Measurements from ENCODE around the gene CDH4.

The CDH4 gene

GRCh38 chr20:61895016-61895415 lies 643.0 kb downstream of the CDH4 start:
- no peak for DNase-seq (ENCODE audit: low spot score)
- no peaks in the 10 kb centered on the region for H3K36me3 Mint-ChIP-seq (ENCODE audit: low read depth)
- no peak overlapping the region for H3K4me3 Mint-ChIP-seq
- H3K27me3 Mint-ChIP-seq (ENCODE audit: low read depth) = no peaks in the 10 kb centered on the region
- peaks cover 3% of the 10 kb centered on the region for H3K9me3 Mint-ChIP-seq
- H3K4me1 Mint-ChIP-seq (ENCODE audit: low read depth) = no peaks in the 10 kb centered on the region
- no peak overlapping the region for H3K27ac Mint-ChIP-seq

DNA sequence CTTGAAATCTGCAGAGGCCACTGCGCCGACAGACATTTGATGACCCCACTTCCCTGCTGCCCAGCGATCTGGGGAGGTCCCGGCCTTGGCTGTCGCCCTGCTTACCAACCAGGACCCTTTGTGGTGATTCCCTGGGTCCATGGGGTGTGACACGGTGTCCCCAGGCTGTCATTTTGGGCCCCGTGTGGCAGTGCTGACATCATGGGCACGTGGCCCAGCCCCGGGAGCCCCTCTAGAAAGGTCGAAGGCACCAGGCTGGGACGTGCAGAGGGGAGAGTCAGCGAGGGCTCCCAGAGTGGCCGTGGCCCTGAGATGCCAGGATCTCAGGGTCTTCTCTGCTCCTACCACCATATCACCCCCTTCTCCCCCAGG lies 643.6 kb downstream of the CDH4 start:
- Mint-ChIP-seq H3K27ac (no peak overlapping the region), H3K27me3 (ENCODE audit: low read depth) (no peaks in the 10 kb centered on the region), H3K4me3 (no peak overlapping the region), H3K4me1 (ENCODE audit: low read depth) (no peaks in the 10 kb centered on the region), H3K36me3 (ENCODE audit: low read depth) (no peaks in the 10 kb centered on the region), H3K9me3 (no peaks in the 10 kb centered on the region)
- DNase-seq (ENCODE audit: low spot score) = no peak

DNA sequence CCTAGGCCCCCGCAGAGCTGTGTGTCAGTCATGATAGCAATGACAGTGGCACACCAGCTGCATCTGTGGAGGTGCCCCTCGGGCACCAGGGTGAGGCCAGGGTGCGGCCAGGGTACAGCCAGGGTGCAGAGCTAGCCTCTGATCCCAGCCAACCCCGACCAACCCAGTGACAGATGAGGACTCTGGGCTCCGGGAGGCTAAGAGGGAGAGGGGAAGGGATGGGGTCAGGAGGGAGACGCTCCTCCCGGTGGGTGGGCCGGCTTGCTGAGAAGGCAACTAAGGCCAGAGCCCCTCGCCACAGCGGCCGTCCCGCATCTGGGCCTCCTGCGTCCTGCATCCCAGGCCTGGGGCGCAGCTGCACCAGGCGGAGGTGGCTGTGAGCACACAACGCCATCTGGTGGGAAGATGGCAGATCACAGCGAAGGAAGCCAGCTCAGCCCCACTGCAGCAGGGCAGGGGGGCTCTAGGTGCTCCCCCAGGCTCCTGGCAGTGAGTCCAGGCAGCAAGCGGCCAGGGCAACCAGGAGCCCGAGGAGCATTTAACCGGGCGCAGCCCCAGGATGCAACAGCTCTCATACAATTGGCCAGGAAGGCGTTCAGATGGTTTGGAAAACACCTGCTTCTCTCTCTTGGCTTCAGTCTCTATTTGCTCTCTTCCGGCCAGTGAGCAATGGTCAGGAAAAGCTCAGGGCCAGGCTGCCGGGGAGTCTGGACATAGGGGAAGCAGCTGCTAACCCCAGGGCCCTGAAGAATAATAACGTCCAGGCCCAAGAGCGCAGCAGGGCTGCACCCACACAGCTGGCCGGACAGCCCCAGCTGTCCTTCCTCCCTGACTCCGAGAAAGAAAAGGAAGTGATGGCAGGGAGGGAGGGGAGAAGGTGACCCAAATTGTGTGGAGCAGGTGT lies 644.2 kb downstream of the CDH4 start:
- Mint-ChIP-seq H3K4me3 (no peak overlapping the region), H3K4me1 (ENCODE audit: low read depth) (no peaks in the 10 kb centered on the region), H3K27me3 (ENCODE audit: low read depth) (no peaks in the 10 kb centered on the region), H3K9me3 (no peaks in the 10 kb centered on the region), H3K27ac (no peak overlapping the region), H3K36me3 (ENCODE audit: low read depth) (no peaks in the 10 kb centered on the region)
- DNase-seq (ENCODE audit: low spot score) = no peak

GRCh38 chr20:61897401-61898295 lies 645.6 kb downstream of the CDH4 start:
- H3K27me3 Mint-ChIP-seq (ENCODE audit: low read depth) = no peaks in the 10 kb centered on the region

GRCh38 chr20:61898405-61898804 lies 646.3 kb downstream of the CDH4 start:
- Mint-ChIP-seq H3K4me1 (ENCODE audit: low read depth) (peaks cover 4% of the 10 kb centered on the region), H3K27me3 (ENCODE audit: low read depth) (no peaks in the 10 kb centered on the region), H3K9me3 (no peaks in the 10 kb centered on the region), H3K36me3 (ENCODE audit: low read depth) (no peaks in the 10 kb centered on the region), H3K27ac (no peak overlapping the region), H3K4me3 (no peak overlapping the region)
- no peak for DNase-seq (ENCODE audit: low spot score)

More at GRCh38 chr20:61897401-61898295, 645.6 kb downstream of the CDH4 start:
- Mint-ChIP-seq H3K4me1 (ENCODE audit: low read depth) (peaks cover 4% of the 10 kb centered on the region), H3K36me3 (ENCODE audit: low read depth) (no peaks in the 10 kb centered on the region), H3K27ac (no peak overlapping the region), H3K4me3 (no peak overlapping the region), H3K9me3 (no peaks in the 10 kb centered on the region)
- no peak for DNase-seq (ENCODE audit: low spot score)

DNA sequence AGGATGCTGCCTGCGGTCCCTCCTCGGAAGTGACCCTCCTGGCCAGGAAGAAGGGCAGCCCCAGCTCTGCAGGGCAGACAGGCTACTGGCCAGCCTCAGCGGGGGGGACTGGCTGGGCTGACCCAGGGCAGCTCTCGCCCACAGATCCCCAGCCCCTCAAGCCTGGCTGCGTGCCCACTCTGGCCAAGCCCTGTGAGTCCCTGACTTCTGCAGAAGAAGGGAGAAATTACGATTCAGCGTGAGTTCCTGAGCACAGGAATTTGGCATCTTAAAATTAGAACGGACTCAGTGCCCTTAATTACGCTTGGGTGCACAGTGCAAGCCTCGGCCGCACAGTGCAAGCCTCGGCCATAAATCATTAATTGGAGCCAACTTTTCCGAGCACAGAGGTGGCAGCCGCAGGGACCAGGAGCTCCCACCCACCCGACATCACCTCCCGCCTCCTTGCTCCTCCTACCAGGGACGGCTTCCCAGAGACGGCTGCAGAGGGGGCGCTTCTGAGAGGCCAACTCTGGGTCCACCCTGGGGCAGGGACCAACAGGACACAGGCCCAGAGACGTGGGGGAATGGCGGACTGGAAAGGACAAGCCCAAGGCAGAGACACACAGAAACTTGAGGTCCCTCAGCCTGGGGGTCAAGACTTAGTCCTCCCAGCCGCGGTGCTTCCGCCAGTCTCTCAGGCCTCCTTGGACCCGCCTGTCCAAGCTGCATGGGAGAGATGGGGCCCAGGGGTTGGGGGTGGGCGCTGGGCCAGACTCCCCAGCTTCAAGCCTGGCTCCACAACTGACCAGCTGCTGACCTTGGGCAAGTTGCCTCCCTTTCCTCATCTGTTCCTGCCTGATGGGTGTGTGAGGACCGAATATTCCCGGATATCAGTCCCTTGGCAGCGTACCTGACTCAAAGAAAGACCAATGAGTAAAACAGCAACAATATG lies 648.2 kb downstream of the CDH4 start:
- H3K27ac Mint-ChIP-seq = no peak overlapping the region
- H3K36me3 Mint-ChIP-seq (ENCODE audit: low read depth) = no peaks in the 10 kb centered on the region
- H3K9me3 Mint-ChIP-seq = no peaks in the 10 kb centered on the region
- peaks cover 4% of the 10 kb centered on the region for H3K4me1 Mint-ChIP-seq (ENCODE audit: low read depth)
- H3K27me3 Mint-ChIP-seq (ENCODE audit: low read depth) = no peaks in the 10 kb centered on the region
- H3K4me3 Mint-ChIP-seq = no peak overlapping the region
- no peak for DNase-seq (ENCODE audit: low spot score)

- no peak overlapping the region for H3K4me3 Mint-ChIP-seq
- no peak overlapping the region for H3K27ac Mint-ChIP-seq
- peaks cover 4% of the 10 kb centered on the region for H3K4me1 Mint-ChIP-seq (ENCODE audit: low read depth)
- no peaks in the 10 kb centered on the region for H3K9me3 Mint-ChIP-seq
- DNase-seq (ENCODE audit: low spot score) = no peak
- no peaks in the 10 kb centered on the region for H3K27me3 Mint-ChIP-seq (ENCODE audit: low read depth)
- no peaks in the 10 kb centered on the region for H3K36me3 Mint-ChIP-seq (ENCODE audit: low read depth)
These were observed 648.9 kb downstream of the CDH4 start for GRCh38 chr20:61900945-61901293.

DNA sequence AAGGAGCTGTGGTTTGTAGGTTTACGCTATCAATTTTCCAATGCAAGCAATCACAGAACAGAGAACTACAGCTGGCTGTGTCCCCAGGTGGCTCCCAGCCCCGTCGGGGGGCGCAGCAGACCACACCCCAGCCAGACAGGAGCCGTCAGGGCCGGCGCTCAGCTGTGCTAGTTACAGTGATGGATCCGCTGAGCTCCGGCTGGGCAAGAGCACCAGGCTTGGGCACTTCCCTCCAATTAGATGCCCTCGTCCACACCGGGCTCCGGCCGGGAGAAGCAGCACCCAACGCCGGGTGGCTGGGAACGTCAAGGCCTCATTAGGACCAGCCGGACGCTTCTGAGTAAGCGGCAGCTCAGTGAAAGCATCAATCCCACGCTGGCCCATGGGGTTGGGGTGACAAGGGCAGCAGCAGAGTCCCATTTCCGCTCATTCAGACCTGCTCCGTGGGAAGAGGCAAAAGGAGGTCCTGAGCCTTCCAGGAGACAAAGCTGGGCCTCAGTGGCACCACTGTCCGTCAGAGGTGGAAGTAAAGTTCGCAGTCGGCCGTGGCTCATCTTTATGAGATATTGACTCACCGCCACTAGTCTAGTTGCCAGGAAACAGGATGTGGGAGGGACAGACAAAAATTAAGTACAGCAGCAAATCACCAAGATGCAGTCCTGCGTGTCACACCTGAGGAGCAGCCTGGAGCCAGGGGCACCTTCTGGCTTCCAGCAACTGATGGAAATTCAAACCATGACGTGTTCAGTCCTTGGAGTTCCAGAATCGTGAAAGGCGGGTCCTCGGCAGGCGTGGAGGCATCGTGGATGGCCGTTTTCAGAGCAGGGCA lies 649.5 kb downstream of the CDH4 start:
- Mint-ChIP-seq H3K36me3 (ENCODE audit: low read depth) (no peaks in the 10 kb centered on the region), H3K27ac (no peak overlapping the region), H3K4me3 (no peak overlapping the region), H3K9me3 (no peaks in the 10 kb centered on the region), H3K4me1 (ENCODE audit: low read depth) (peaks cover 4% of the 10 kb centered on the region), H3K27me3 (ENCODE audit: low read depth) (no peaks in the 10 kb centered on the region)
- DNase-seq (ENCODE audit: low spot score) = no peak

DNA sequence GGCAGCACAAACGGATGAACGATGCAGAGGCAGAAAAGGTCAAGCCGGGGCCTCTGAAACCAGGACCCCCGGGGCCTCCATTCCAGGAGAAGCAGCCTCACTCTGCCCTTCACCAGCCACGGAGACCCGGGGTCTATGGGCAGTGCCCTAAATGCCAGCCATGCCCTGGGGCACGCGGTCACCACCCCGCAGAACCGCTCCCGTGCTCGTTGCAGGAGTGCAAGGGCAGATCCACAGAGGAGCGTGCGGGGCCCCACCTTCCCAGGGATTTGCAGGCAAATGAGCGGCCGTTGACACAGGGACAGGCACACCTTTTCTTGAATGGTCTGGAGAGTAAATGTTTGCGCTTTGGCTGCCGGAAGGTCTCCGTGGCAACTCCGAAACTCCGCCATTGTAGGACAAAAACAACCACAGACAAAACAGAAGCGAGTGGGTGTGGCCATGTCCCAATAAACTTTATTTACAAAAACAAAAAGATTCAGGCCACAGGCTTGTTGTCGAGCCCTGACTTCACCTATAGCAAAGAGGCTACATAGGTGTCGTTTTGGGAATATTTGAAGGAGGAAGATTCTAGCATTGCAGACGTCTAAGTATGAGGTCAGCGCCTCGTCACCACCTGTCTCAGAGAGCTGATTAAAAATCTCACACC lies 650.3 kb downstream of the CDH4 start:
- H3K27me3 Mint-ChIP-seq (ENCODE audit: low read depth) = no peaks in the 10 kb centered on the region
- no peak overlapping the region for H3K4me3 Mint-ChIP-seq
- H3K27ac Mint-ChIP-seq = no peak overlapping the region
- H3K36me3 Mint-ChIP-seq (ENCODE audit: low read depth) = no peaks in the 10 kb centered on the region
- no peaks in the 10 kb centered on the region for H3K9me3 Mint-ChIP-seq
- DNase-seq (ENCODE audit: low spot score) = no peak
- peaks cover 4% of the 10 kb centered on the region for H3K4me1 Mint-ChIP-seq (ENCODE audit: low read depth)

DNA sequence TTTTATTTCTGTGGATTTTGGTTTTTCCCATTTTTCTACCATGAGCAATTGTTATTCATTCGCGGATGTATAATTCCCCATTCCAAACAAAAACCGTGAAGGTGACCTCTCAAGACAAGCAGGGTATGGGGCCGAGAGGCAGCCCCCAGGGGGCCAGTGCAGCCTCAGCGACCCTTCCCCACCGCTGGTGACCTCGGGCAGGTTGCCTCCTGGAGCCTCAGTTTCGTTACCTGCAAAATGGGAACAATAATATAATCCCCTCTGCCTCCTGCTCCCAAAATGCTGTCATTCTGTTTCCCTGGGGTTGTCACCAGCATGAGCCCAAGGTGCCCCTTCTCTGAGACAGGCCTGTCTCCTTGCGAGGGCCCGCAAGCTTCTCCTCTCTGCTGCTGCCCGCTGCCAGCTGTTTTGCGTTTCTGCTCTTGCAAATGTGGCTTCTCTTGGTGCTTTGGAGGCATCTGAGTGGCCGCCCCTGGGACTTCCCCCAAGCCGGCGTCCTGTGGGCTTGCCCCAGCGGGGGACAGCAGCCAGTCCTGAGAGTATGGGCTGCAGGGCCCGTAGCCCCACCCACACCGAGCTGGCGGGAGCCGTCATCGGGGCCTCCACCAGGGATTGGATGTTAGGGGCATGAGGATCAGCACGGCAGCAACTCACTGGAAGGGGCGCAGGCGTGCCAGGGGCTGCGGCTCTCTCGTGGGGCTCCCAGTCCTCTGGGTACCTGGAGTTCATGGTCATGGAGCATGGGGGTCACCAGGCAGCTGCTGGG lies 651.7 kb downstream of the CDH4 start:
- H3K27me3 Mint-ChIP-seq (ENCODE audit: low read depth) = no peaks in the 10 kb centered on the region
- no peak for DNase-seq (ENCODE audit: low spot score)
- no peaks in the 10 kb centered on the region for H3K36me3 Mint-ChIP-seq (ENCODE audit: low read depth)
- no peak overlapping the region for H3K27ac Mint-ChIP-seq
- no peaks in the 10 kb centered on the region for H3K9me3 Mint-ChIP-seq
- H3K4me3 Mint-ChIP-seq = no peak overlapping the region
- H3K4me1 Mint-ChIP-seq (ENCODE audit: low read depth) = peaks cover 4% of the 10 kb centered on the region

DNA sequence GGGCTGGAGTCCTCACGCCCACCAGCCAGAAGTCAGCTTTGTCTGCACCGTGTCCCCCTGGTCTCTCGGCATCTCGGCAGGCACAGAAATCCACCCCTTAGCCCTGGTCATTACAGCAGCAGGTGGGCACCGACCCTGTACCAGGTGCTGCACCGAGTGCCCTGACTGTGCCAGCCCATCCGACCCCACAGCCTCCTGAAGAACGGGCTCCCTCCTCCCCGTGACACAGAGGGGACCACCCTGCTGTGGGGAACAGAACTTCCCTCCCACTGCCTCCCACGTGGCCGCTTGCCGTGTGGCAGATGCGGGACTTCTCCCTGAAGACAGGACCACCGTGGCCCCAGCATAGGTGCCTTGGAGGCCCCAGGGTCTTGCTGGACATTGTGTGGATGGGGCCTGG lies 652.4 kb downstream of the CDH4 start:
- no peak overlapping the region for H3K27ac Mint-ChIP-seq
- no peaks in the 10 kb centered on the region for H3K9me3 Mint-ChIP-seq
- H3K36me3 Mint-ChIP-seq (ENCODE audit: low read depth) = no peaks in the 10 kb centered on the region

More for the DNA sequence above, 652.4 kb downstream of the CDH4 start:
- DNase-seq (ENCODE audit: low spot score) = no peak
- H3K27me3 Mint-ChIP-seq (ENCODE audit: low read depth) = no peaks in the 10 kb centered on the region
- H3K4me3 Mint-ChIP-seq = no peak overlapping the region
- H3K4me1 Mint-ChIP-seq (ENCODE audit: low read depth) = peaks cover 4% of the 10 kb centered on the region
